ENCODE results near the gene PSMB5. TPM values are rescaled to one million over a fixed set of nuclear protein-coding genes. Genes with fewer than 3 reads are reported as not detected.

PSMB5 gene
- polyA plus RNA-seq (ENCODE audit: insufficient read length in 4 of 4), result 100 to 1,000 TPM; 204 to 277 (median 233) TPM

GRCh38 chr14:23034498-23035302 lies at the start of gene PSMB5:
Gene PSMB5 (minus strand): TSS chr14:23034900. CDS start chr14:23034881, 19 bp downstream.
- DNase-seq (ENCODE audit: low read depth in 4 of 4, low spot score in 2 of 4), result peak; percentile 90 to 98 (median 94)

DNA sequence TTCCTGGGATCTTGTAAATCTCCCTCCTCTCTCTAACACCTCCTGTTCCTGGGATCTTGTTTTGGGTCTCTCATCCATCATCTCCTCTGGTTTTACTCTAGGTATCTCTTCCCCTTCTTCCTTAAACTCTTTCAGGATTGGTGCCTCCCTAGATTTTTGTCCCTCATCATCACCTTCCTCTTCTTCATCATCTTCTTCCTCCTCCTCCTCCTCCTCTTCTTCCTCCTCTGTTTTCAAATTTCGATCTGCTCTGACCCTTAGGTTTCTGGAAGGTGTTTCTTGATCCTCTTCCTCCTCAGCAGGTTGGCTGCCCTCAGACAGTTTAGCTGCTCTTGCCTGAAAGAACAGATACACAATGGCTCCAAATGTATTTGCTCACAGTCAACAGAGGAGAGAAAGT lies 45.8 kb upstream of the PSMB5 start:
- DNase-seq (ENCODE audit: low read depth in 4 of 4, low spot score in 2 of 4), result no peak

DNA sequence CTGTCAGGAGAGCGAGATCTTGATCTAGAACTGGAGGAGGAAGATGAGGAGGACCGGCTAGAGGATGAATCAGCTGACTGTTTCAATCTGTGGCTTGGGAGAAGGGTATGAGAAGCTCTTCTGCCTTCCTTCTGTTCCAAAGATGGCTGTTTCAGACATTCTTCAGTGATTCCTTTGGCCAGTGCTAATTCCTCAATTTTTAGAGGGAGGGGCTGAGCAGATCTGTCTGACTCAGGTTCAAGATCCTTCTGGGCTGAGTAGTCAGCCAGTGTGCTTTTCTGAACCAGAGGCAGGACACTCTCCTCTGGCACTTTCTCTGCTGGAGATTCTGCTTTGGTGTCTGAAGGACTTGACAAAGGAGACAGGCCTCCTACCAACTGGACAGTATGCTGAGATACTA lies 45.0 kb upstream of the PSMB5 start:
- no peak for DNase-seq (ENCODE audit: low read depth in 4 of 4, low spot score in 2 of 4)

DNA sequence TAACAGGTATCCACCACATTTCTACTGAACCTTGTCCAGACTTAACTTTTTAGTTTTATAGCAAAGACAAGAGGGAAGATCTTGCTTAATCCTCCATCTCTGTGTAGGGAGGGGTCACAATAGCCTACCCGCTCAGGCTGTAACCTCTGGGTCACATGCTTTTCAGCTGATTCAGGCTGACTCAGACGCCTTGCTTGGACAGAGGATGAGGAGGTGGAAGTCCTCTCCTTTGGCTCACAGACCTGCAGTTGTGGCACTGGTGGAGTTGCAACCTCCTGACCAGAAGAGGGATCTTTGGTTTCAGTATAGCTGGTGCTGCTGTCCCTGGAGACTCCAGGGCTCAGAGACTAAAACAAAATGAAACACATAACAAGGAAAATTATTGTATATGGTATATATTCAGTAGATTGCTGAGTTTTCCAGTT lies 44.0 kb upstream of the PSMB5 start:
- DNase-seq (ENCODE audit: low read depth in 4 of 4, low spot score in 2 of 4), result no peak

GRCh38 chr14:23077962-23078361 lies 43.3 kb upstream of the PSMB5 start:
- no peak for DNase-seq (ENCODE audit: low read depth in 4 of 4, low spot score in 2 of 4)

GRCh38 chr14:23076785-23077408 lies 42.2 kb upstream of the PSMB5 start:
- no peak for DNase-seq (ENCODE audit: low read depth in 4 of 4, low spot score in 2 of 4)

- DNase-seq (ENCODE audit: low read depth in 4 of 4, low spot score in 2 of 4), result no peak
Observed at GRCh38 chr14:23074906-23075305, 40.2 kb upstream of the PSMB5 start.

DNA sequence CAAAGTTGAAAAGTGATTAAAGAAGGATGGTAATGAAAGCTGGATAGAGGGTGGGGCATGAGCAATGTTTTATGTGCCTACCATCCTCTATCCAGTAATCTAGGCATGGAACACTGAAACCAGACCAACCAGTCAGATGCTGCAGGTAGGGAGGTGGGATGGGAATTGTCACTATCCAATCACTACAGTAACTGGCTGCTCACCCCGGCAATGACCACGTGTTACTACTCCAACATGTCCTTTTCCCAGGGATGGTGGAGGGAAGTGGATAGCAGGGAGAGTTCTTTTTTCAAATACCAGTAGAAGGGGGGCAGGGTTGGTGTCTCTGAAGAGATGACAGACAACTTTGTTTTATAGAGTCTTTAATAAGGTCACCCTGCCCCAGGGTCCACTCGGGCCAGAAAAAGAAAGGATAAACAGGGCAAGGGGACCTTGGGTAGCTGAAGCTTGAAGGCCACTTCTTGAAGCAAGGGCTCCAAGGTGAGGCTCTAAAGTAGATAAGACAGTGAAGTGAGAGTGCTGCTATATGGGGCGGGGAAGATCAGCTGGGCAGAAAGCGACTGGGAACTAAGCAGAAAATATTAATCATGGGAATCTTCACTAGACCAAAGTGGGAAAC lies 37.3 kb upstream of the PSMB5 start:
- DNase-seq (ENCODE audit: low read depth in 4 of 4, low spot score in 2 of 4), result no peak

DNA sequence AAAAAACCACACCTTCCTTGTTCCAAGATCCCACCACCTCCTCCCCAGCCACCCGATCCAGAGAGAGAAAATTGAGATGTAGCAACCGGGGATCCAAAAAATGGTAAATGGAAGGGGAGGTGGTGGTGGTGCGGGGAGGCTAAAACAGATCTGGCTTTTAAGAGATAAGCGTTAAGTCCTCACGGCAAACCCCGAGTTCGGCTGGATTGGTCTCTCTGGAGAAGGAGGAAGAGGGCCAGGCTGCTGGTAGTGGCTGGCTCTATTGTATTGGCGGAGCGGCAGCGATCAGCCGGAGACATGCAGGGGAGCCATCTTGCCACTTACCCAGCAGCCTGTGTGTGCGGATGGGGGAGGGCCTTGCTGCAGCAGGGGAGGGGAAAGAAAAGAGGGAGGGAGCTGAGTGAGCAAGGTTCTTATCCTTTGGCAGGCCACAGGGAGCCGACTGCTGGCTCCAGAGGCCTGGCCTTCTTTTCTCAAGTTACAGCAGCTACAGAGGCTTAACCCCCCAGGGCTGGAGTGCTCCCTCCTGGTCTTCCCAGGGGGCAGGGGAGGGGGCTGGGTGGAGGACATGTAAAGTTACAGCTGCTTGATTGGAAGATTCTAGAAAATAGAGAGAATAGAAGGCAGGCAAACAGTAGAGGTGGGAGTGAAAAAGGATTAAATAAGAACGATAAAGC lies 36.7 kb upstream of the PSMB5 start:
- peak in 2 of 4 donors; percentile 77 to 88 for DNase-seq (ENCODE audit: low read depth in 4 of 4, low spot score in 2 of 4)

DNA sequence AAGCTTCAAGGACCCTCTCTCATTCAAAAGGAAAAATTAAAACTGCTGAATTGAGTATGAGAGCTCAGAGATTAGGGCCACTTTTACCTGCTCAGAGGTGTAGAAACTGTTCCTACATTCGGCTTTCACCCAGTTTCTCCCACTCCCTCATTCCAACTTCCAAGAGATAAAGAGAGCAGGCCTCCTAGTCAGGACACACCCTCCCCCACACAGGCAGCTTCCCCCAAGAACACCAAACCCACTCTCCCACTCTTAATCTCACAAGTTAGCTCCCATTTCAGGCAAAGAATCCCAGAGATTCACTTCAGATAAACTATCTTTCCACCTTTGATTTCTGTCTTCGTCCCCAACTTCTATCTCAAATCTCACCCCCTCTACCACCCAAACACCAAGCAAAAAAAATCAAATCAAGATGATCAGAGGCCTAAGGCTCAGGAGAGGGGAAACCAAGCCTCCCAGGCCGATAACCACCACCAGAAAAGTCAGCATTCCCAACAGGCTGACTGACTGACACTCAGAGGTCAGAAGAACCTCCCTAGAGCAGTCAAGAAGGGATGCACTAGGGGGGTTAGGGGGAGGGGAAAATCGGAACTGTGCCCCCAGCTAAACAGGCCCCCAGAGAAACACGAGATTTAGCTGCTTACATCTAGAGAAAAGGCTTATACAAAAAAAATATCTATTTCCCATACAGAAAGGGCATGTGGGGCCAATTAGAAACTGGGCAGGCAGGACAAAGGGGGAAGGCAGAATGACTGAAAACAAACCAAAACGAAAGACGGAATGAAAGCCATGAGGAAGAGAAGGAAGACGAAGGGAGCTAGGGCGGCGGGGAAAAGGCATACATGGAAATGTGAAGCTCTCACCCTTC lies 35.8 kb upstream of the PSMB5 start:
- DNase-seq (ENCODE audit: low read depth in 4 of 4, low spot score in 2 of 4), result no peak

- DNase-seq (ENCODE audit: low read depth in 4 of 4, low spot score in 2 of 4), result no peak
Observed at GRCh38 chr14:23069413-23069806, 34.7 kb upstream of the PSMB5 start.

DNA sequence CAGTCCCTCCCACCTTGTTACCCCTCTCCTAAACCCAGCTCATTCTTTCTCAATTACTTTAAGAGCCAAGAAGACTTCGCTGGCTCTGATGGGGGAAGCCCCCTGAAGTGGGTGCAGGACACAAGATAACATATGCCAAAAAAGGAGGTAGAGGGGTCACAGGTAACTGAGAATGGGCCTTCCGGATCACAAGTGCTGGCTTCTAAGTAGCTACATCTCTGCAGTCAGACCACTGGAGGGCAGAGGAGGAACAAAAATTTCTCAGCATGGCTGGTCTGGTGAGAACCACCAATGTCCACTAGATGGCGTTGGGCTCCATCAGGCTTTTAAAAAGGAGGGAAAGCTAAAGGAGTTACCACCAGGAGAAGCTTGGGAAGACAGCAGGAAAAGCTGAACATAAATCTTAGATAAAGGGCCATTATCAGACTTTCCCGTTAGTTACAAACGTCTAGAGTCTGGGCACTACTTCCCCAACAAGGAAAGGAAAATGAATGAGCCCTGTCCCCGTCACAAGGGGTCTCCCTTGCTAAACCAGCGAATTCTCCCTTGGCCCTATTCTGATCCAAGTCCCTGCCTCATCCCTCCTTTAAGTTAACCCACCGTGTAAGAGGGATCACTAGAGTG lies 34.2 kb upstream of the PSMB5 start:
- DNase-seq (ENCODE audit: low read depth in 4 of 4, low spot score in 2 of 4), result peak; percentile 74 to 93 (median 76)

DNA sequence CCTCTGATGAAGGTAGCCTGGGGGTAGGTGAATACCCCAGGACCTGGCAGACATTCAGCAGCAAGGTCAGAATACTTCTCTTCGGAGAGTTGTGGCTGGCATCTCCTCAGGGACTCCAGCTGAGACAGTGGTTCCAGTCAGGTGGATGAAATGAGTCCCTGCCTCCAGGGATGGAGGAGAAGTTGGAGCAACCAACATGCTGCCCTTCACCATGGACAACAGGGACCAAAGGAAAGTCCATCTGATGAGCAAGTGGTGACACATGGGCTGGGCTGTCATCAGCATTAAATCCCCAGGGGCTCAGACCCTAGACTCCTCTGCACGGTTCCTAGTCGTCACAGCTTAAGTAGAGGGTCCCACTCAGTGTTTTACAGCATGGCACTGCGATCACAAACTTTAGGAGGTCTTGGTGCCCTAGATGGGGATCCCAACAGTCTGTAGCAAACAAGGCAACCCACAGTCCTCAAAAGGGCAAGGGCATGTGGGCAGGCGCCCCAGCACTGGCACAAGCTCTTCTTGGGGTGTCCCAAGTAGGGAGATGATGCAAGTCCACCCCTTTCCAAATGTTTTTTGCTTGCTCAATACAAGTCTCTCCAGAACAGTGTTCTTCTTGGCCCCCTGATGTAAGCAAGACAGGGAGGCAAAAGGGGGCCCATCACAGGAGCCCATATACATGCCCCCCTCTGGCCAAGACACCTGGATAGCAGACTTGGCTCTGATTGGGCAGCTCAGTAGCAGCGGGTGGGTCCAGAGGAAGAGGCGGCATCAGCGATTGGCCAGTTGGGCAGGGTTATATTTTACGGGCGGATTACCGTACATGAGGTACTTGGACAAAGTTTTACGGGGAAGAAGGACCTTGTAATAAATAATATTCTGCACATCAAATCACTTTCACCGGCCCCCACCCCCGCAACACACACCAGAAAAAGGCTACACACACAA lies 33.4 kb upstream of the PSMB5 start:
- no peak for DNase-seq (ENCODE audit: low read depth in 4 of 4, low spot score in 2 of 4)

GRCh38 chr14:23066855-23067744 lies 32.4 kb upstream of the PSMB5 start:
- no peak for DNase-seq (ENCODE audit: low read depth in 4 of 4, low spot score in 2 of 4)

DNA sequence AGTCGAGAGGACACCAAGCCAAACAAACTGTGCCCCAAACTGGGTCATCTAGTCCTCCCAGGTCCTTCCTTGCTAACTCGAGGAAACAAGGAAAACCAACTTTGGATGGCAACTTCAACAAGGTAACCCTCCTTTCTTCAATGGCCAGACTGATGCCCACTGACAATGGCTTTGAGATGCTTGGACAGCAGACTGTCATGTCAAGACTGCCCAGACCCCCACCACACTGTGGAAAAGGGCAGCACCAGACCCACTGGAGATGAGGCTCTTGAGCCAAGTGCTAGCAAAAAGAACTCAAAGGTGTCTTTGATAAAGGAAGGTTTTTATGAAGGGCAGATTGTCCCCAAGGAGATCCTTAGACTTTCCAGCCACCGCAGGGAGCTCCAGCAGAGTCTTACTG lies 31.7 kb upstream of the PSMB5 start:
- DNase-seq (ENCODE audit: low read depth in 4 of 4, low spot score in 2 of 4), result no peak

GRCh38 chr14:23063601-23064000 lies 28.9 kb upstream of the PSMB5 start:
- DNase-seq (ENCODE audit: low read depth in 4 of 4, low spot score in 2 of 4), result no peak

DNA sequence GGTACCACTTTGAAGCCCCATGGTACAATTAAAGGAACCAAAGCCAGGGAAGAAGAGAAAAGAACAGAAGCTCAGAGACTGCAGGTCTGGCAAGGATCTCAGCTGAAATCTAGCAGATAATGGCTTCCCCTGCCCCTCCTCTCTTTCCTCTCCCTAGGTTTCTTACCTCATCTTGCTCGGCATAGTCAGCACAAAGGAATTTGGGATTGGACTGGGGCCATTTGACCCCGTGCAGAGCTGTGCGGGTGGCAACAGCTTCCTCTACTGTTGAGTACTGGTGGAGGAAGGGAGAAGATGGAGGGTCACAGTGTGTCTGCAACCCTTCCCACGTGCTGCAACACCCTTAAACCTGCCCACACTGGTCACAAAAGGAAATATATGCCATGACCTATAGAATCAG lies 27.3 kb upstream of the PSMB5 start:
- DNase-seq (ENCODE audit: low read depth in 4 of 4, low spot score in 2 of 4), result no peak

Measured in left renal cortex interstitium (tissue), 4 donors.